Esophagus squamous epithelium (tissue), 4 donors: ENCODE measurements around the gene GET3.
"Not testable (repeated sequence)": the region's sequence is repeated elsewhere in the genome, so short reads cannot be mapped to it uniquely, and the experiment has no call there.

Experiments
- CTCF ChIP-seq, 6 experiments: fragments of 450-650 bp in 4 of 6; fragments of 200-600 bp in 2 of 6; sonication (generic) in 2 of 6; IDR thresholded peaks; one replicate each; pipeline ENCODE4 v1.5.1; 2016 to 2019; ENCODE audit warnings: antibody characterized with exemption in 6 of 6, mild to moderate bottlenecking in 4 of 6, moderate library complexity in 4 of 6
- POLR2A ChIP-seq, 4 donors: fragments of 450-650 bp; IDR thresholded peaks; one replicate each; pipeline ENCODE4 v1.6.1; 2017; ENCODE audit warnings: antibody characterized with exemption in 4 of 4, mild to moderate bottlenecking in 4 of 4, moderate library complexity in 3 of 4

GRCh38 chr19:12697425-12697824 is 39.9 kb upstream of the GET3 start:
- TF ChIP-seq CTCF, POLR2A (IDR thresholded peaks at IDR 0.05): not testable (repeated sequence)
